ENCODE data around the gene MYH3. TPM values are rescaled to one million over a fixed set of nuclear protein-coding genes. Genes with fewer than 3 reads are reported as not detected.

Gene MYH3
- total and polyA plus RNA-seq, 2 donors from 2014 or later: 2.5 to 2.9 TPM

DNA sequence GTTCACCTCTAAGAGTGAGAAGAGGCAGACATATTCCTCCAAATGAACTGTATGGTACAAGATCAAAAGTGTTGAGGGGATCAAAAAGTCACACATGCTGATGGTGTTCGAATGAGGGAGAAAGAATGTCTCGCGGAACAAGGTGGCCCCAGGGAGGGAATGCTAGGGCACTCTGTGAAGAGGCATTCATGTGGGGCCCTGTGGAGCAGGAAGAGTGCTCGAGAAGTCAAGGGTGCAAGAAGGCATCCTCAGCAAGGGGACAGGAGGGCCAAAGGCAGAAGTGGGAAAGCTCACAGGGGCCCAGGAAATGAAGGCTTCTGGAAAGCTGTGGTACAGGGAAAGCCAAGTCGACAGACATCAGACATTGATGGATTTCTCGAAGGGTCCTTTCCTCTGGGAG, 6.1 kb upstream of the MYH3 start:
- TF ChIP-seq, protein P1, sequence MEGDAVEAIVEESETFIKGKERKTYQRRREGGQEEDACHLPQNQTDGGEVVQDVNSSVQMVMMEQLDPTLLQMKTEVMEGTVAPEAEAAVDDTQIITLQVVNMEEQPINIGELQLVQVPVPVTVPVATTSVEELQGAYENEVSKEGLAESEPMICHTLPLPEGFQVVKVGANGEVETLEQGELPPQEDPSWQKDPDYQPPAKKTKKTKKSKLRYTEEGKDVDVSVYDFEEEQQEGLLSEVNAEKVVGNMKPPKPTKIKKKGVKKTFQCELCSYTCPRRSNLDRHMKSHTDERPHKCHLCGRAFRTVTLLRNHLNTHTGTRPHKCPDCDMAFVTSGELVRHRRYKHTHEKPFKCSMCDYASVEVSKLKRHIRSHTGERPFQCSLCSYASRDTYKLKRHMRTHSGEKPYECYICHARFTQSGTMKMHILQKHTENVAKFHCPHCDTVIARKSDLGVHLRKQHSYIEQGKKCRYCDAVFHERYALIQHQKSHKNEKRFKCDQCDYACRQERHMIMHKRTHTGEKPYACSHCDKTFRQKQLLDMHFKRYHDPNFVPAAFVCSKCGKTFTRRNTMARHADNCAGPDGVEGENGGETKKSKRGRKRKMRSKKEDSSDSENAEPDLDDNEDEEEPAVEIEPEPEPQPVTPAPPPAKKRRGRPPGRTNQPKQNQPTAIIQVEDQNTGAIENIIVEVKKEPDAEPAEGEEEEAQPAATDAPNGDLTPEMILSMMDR (IDR thresholded peaks at IDR 0.05; ENCODE audit: borderline replicate concordance, extremely low read depth, insufficient read depth): no peak
- Histone ChIP-seq H3K9me3 (ENCODE audit: control insufficient read depth in 2 of 3, insufficient read depth in 1 of 3, low read length in 3 of 3) (no peaks in the 10 kb centered on the region), H3K36me3 (ENCODE audit: control insufficient read depth in 2 of 3, insufficient read depth in 3 of 3, low read length in 3 of 3) (peaks cover 0 to 3% (median 0%) of the 10 kb centered on the region in 3 donors), H3K27me3 (ENCODE audit: control insufficient read depth, insufficient read depth, low read length) (no peaks in the 10 kb centered on the region), H3K9ac (ENCODE audit: low read length in 3 of 3) (no peak overlapping the region), H3K4me3 (ENCODE audit: low read length in 3 of 3) (no peak overlapping the region), H3K4me1 (ENCODE audit: control insufficient read depth in 2 of 3, insufficient read depth in 2 of 3, low read depth in 1 of 3, low read length in 3 of 3) (no peaks in the 10 kb centered on the region), H3K27ac (ENCODE audit: low read depth in 2 of 2, low read length in 2 of 2) (no peak overlapping the region)
- FAIRE-seq: no peak
- intact Hi-C loops (cut with DNase I): no loop called here
- no peak for DNase-seq

DNA sequence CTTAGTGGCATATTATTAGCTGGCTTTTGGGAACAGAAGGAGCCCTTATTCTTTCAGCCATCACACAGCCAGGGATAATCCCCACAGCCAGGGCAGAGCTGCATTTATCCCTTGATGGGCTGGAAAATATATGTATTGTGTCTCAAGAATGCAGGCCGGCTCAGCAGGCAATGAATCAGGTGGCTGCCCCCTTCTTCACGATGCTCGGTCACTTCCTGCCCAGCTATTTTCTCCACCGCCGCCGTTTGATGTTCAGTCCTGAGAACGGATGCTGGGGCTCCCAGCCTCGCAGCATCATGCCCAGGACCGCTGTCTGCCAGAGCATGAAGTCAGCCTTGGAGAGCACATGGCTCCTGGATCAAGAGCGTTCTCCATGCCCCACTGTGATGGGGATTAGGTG, 4.3 kb upstream of the MYH3 start:
- H3K27me3 ChIP-seq (ENCODE audit: control insufficient read depth, insufficient read depth, low read length): no peaks in the 10 kb centered on the region
- intact Hi-C loops (cut with DNase I): no loop called here
- peaks cover 0 to 3% (median 0%) of the 10 kb centered on the region in 3 donors for H3K36me3 ChIP-seq (ENCODE audit: control insufficient read depth in 2 of 3, insufficient read depth in 3 of 3, low read length in 3 of 3)
- DNase-seq (no peak), FAIRE-seq (no peak)
- no peak overlapping the region for H3K9ac ChIP-seq (ENCODE audit: low read length in 3 of 3)
- no peaks in the 10 kb centered on the region for H3K4me1 ChIP-seq (ENCODE audit: control insufficient read depth in 2 of 3, insufficient read depth in 2 of 3, low read depth in 1 of 3, low read length in 3 of 3)
- no peak overlapping the region for H3K27ac ChIP-seq (ENCODE audit: low read depth in 2 of 2, low read length in 2 of 2)
- H3K9me3 ChIP-seq (ENCODE audit: control insufficient read depth in 2 of 3, insufficient read depth in 1 of 3, low read length in 3 of 3): no peaks in the 10 kb centered on the region
- TF ChIP-seq, protein P1 (IDR thresholded peaks at IDR 0.05; ENCODE audit: borderline replicate concordance, extremely low read depth, insufficient read depth): no peak
- no peak overlapping the region for H3K4me3 ChIP-seq (ENCODE audit: low read length in 3 of 3)

DNA sequence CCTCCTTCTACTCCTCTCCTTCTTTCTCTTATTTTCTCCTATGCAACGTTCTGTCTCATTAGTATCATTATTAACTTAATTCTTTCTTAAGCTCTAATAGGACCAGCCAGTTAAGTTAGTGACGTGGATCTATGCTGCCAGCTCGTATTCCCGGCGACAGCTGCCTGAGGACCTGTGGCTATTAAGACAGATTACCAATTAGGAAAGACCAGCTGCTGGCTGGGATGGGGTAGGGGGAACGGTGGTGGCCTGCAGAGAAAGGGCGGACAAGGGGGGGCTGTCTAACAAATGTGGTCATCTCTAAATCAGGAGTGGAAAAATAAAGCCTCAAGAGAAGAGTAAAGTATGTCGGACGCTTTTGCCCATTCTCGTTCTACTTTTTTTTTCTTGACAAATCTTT, 770 bp upstream of the MYH3 start:
- no peak overlapping the region for H3K4me3 ChIP-seq (ENCODE audit: low read length in 3 of 3)
- H3K4me1 ChIP-seq (ENCODE audit: control insufficient read depth in 2 of 3, insufficient read depth in 2 of 3, low read depth in 1 of 3, low read length in 3 of 3): no peaks in the 10 kb centered on the region
- DNase-seq (no peak), FAIRE-seq (no peak)
- peaks cover 0 to 3% (median 0%) of the 10 kb centered on the region in 3 donors for H3K36me3 ChIP-seq (ENCODE audit: control insufficient read depth in 2 of 3, insufficient read depth in 3 of 3, low read length in 3 of 3)
- no peaks in the 10 kb centered on the region for H3K27me3 ChIP-seq (ENCODE audit: control insufficient read depth, insufficient read depth, low read length)
- H3K9me3 ChIP-seq (ENCODE audit: control insufficient read depth in 2 of 3, insufficient read depth in 1 of 3, low read length in 3 of 3): no peaks in the 10 kb centered on the region
- H3K27ac ChIP-seq (ENCODE audit: low read depth in 2 of 2, low read length in 2 of 2): no peak overlapping the region
- no peak overlapping the region for H3K9ac ChIP-seq (ENCODE audit: low read length in 3 of 3)
- intact Hi-C loops (cut with DNase I): no loop called here
- TF ChIP-seq, protein P1 (IDR thresholded peaks at IDR 0.05; ENCODE audit: borderline replicate concordance, extremely low read depth, insufficient read depth): no peak

DNA sequence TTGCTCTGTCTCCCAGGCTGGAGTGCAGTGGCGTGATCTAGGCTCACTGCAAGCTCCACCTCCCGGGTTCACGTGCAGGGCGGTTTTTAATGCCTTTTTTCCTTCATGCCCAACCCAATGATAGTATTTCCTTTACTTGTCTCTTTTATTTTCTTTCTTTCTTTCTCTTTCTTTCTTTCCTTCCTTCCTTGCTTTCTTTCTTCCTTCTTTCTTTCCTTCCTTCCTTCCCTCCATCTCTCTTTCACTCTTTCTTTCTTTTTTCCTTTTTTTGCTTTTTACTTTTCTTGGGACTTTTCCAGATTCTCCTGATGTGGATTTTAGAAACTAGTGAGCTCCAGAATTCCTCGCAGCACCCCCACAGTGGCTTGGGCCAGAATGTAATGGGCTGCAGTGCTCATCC, 3.1 kb downstream of the MYH3 start:
- no peak overlapping the region for H3K27ac ChIP-seq (ENCODE audit: low read depth in 2 of 2, low read length in 2 of 2)
- no peaks in the 10 kb centered on the region for H3K27me3 ChIP-seq (ENCODE audit: control insufficient read depth, insufficient read depth, low read length)
- no peaks in the 10 kb centered on the region for H3K9me3 ChIP-seq (ENCODE audit: control insufficient read depth in 2 of 3, insufficient read depth in 1 of 3, low read length in 3 of 3)
- H3K9ac ChIP-seq (ENCODE audit: low read length in 3 of 3): no peak overlapping the region
- FAIRE-seq: no peak
- TF ChIP-seq, protein P1 (IDR thresholded peaks at IDR 0.05; ENCODE audit: borderline replicate concordance, extremely low read depth, insufficient read depth): no peak
- no peaks in the 10 kb centered on the region for H3K4me1 ChIP-seq (ENCODE audit: control insufficient read depth in 2 of 3, insufficient read depth in 2 of 3, low read depth in 1 of 3, low read length in 3 of 3)
- no peaks in the 10 kb centered on the region for H3K36me3 ChIP-seq (ENCODE audit: control insufficient read depth in 2 of 3, insufficient read depth in 3 of 3, low read length in 3 of 3)
- intact Hi-C loops (cut with DNase I): no loop called here
- H3K4me3 ChIP-seq (ENCODE audit: low read length in 3 of 3): no peak overlapping the region
- no peak for DNase-seq

Data from kidney (tissue), 14 donors.